Bronchial epithelial cell (primary cell): ENCODE data around the gene SSTR3. TPM values are rescaled to one million over a fixed set of nuclear protein-coding genes. Genes with fewer than 3 reads are reported as not detected.

ENCODE experiments used
- DNase-seq: peaks from one replicate; pipeline ENCODE4 v3.0.0-alpha.2; 2010; ENCODE audit warnings: low read depth
- FAIRE-seq: peaks from 2 replicates; lab custom pipeline; 2011; peaks lifted over from hg19 to GRCh38; lab: Jason Lieb, UNC
- H3K27me3 ChIP-seq: 2 replicates; pipeline ENCODE4 v1.5.1; 2011; ENCODE audit warnings: low read length; ENCODE audit not compliant: control insufficient read depth, insufficient read depth
- H3K36me3 ChIP-seq: 2 replicates; pipeline ENCODE4 v1.5.1; 2011; ENCODE audit warnings: low read length; ENCODE audit not compliant: control insufficient read depth, insufficient read depth
- H3K4me3 ChIP-seq: 2 replicates; pipeline ENCODE4 v1.5.1; 2011; ENCODE audit warnings: mild to moderate bottlenecking, low read depth, low read length, control low read depth
- CTCF ChIP-seq: IDR thresholded peaks from 2 replicates; pipeline ENCODE4 v1.5.1; 2011; ENCODE audit warnings: mild to moderate bottlenecking, moderate library complexity, low read length, control low read depth, inconsistent platforms; ENCODE audit not compliant: insufficient read depth, severe bottlenecking
- total RNA-seq: library from RNA; depleted of rRNA; stranded (reverse); fragments of >200 nt; gene quantifications from 2 replicates; pipeline ENCODE4 v1.2.1, GENCODE V29; 2014

SSTR3 gene
- total RNA-seq, 1 donor from 2014 or later: not detected

GRCh38 chr22:37154925-37155712 is 57.2 kb downstream of the SSTR3 start:
- FAIRE-seq (no peak), DNase-seq (peak; percentile 25)
- Histone ChIP-seq H3K4me3 (no peak overlapping the region), H3K27me3 (no peaks in the 10 kb centered on the region), H3K36me3 (no peaks in the 10 kb centered on the region)
- TF ChIP-seq CTCF: no peak

Other genes starting within 250 kb of the SSTR3 start
- gene TST, start 193.0 kb downstream of the SSTR3 start, total RNA-seq: 45.8 and 102 TPM in 2 replicates
- gene MPST, start 192.7 kb downstream of the SSTR3 start, total RNA-seq: 96.3 and 121 TPM in 2 replicates
- gene KCTD17, start 160.7 kb downstream of the SSTR3 start, total RNA-seq: 7.4 and 22.3 TPM in 2 replicates
- gene TMPRSS6, start 102.8 kb downstream of the SSTR3 start, total RNA-seq: not detected in 2 replicates
- not detected in 2 replicates for gene IL2RB, start 62.6 kb downstream of the SSTR3 start, total RNA-seq
- gene C1QTNF6, start 24.2 kb downstream of the SSTR3 start, total RNA-seq: 2.9 and 4.1 TPM in 2 replicates
- gene RAC2, start 31.8 kb upstream of the SSTR3 start, total RNA-seq: 2.6 and 6.3 TPM in 2 replicates
- gene CYTH4, start 70.0 kb upstream of the SSTR3 start, total RNA-seq: not detected in 2 replicates
- 0.26 and 0.51 TPM in 2 replicates for gene ELFN2, start 215.0 kb upstream of the SSTR3 start, total RNA-seq